Coronary artery (tissue), 2 donors: Measurements from ENCODE around the gene MRPL9.
A peak's percentile ranks its signal among the peaks of the same experiment; 100 is the strongest.
"Not testable (repeated sequence)": the region's sequence is repeated elsewhere in the genome, so short reads cannot be mapped to it uniquely, and the experiment has no call there.

Source experiments
- DNase-seq: peaks from one replicate; pipeline ENCODE4 v3.0.0-alpha.2; 2017; ENCODE audit warnings: low spot score
- H3K27ac ChIP-seq, 2 donors: fragments of 200-600 bp; sonication (generic); one replicate each; pipeline ENCODE4 v1.5.1; 2016 to 2019
- H3K4me3 ChIP-seq: fragments of 200-600 bp; sonication (generic); 2 replicates; pipeline ENCODE4 v1.5.1; 2016; ENCODE audit warnings: mild to moderate bottlenecking, moderate library complexity
- CTCF ChIP-seq: fragments of 200-600 bp; sonication (generic); IDR thresholded peaks from one replicate; pipeline ENCODE4 v1.5.1; 2019; ENCODE audit warnings: antibody characterized with exemption

MRPL9 gene

GRCh38 chr1:151783796-151784195, 20.5 kb upstream of the MRPL9 start:
- Histone ChIP-seq H3K4me3 (no peak overlapping the region), H3K27ac (peak overlapping the region in 1 of 2 donors; percentile 46)
- TF ChIP-seq CTCF, result no peak
- DNase-seq, result no peak

- no peak overlapping the region for H3K4me3 ChIP-seq
- no peak for TF ChIP-seq CTCF
- no peak for DNase-seq
- H3K27ac ChIP-seq, result no peak overlapping the region
Measured at GRCh38 chr1:151782741-151783140, 19.4 kb upstream of the MRPL9 start.

GRCh38 chr1:151782026-151782425, 18.7 kb upstream of the MRPL9 start:
- DNase-seq, H3K4me3 ChIP-seq, H3K27ac ChIP-seq: not testable (repeated sequence)

GRCh38 chr1:151780736-151781135, 17.4 kb upstream of the MRPL9 start:
- DNase-seq, H3K27ac ChIP-seq, H3K4me3 ChIP-seq: not testable (repeated sequence)

GRCh38 chr1:151779852-151780251, 16.6 kb upstream of the MRPL9 start:
- no peak for TF ChIP-seq CTCF
- Histone ChIP-seq H3K27ac (no peak overlapping the region), H3K4me3 (no peak overlapping the region)
- no peak for DNase-seq

- DNase-seq, result no peak
- no peak for TF ChIP-seq CTCF
- no peak overlapping the region for H3K4me3 ChIP-seq
- H3K27ac ChIP-seq, result no peak overlapping the region
Measured at GRCh38 chr1:151777317-151777716, 14.0 kb upstream of the MRPL9 start.

GRCh38 chr1:151776665-151777062, 13.4 kb upstream of the MRPL9 start:
- Histone ChIP-seq H3K27ac (no peak overlapping the region), H3K4me3 (no peak overlapping the region)
- no peak for DNase-seq
- no peak for TF ChIP-seq CTCF

GRCh38 chr1:151775894-151776664, 12.8 kb upstream of the MRPL9 start:
- Histone ChIP-seq H3K27ac (no peak overlapping the region), H3K4me3 (no peak overlapping the region)
- no peak for DNase-seq
- no peak for TF ChIP-seq CTCF
